HG03135 (cell line): Measurements from ENCODE around the gene ADGRG3.

Source experiments
- ATAC-seq: cut with Tn5 transposase; IDR thresholded peaks from one replicate; pipeline ENCODE4 v1.9.1; 2021; ENCODE audit warnings: mild to moderate bottlenecking, moderate library complexity; ENCODE audit not compliant: unreplicated experiment

ADGRG3 gene

GRCh38 chr16:57668263-57668571, at the start of gene ADGRG3:
Gene ADGRG3 (plus strand): TSS chr16:57668306. CDS start chr16:57668348, 42 bp downstream.
- ATAC-seq, result no peak

- no peak for ATAC-seq
Observed at GRCh38 chr16:57619133-57619605, 48.9 kb upstream of the ADGRG3 start.

- no peak for ATAC-seq
Observed at GRCh38 chr16:57619606-57620334, 48.3 kb upstream of the ADGRG3 start.

GRCh38 chr16:57620335-57621231, 47.5 kb upstream of the ADGRG3 start:
- no peak for ATAC-seq

- no peak for ATAC-seq
Observed at GRCh38 chr16:57621521-57622271, 46.4 kb upstream of the ADGRG3 start.

GRCh38 chr16:57622361-57623250, 45.5 kb upstream of the ADGRG3 start:
- no peak for ATAC-seq

- ATAC-seq, result no peak
Observed at GRCh38 chr16:57623251-57624043, 44.7 kb upstream of the ADGRG3 start.

- no peak for ATAC-seq
Observed at GRCh38 chr16:57624044-57624688, 43.9 kb upstream of the ADGRG3 start.

GRCh38 chr16:57624806-57625500, 43.2 kb upstream of the ADGRG3 start:
- ATAC-seq, result no peak

- no peak for ATAC-seq
Observed at GRCh38 chr16:57626420-57627170, 41.5 kb upstream of the ADGRG3 start.

- no peak for ATAC-seq
Observed at GRCh38 chr16:57627184-57627871, 40.8 kb upstream of the ADGRG3 start.

- ATAC-seq, result no peak
Observed at GRCh38 chr16:57628008-57628781, 39.9 kb upstream of the ADGRG3 start, which contains the start of gene ADGRG1. Gene ADGRG1 (plus strand): TSS chr16:57628630. CDS start chr16:57650288, 21,658 bp downstream.

GRCh38 chr16:57628783-57629293, 39.3 kb upstream of the ADGRG3 start:
- ATAC-seq, result no peak

- no peak for ATAC-seq
Observed at GRCh38 chr16:57629516-57630406, 38.3 kb upstream of the ADGRG3 start.

- no peak for ATAC-seq
Observed at GRCh38 chr16:57630407-57630797, 37.7 kb upstream of the ADGRG3 start.
